Epithelial cell of esophagus (primary cell): ENCODE results near the gene HNRNPM.

Source experiments
- DNase-seq: peaks from one replicate; pipeline ENCODE4 v3.0.0; 2010; ENCODE audit warnings: low read depth
- H3K4me3 ChIP-seq: 2 replicates; pipeline ENCODE4 v1.5.1; 2011; ENCODE audit warnings: mild to moderate bottlenecking, low read length, control low read depth
- CTCF ChIP-seq: IDR thresholded peaks from 2 replicates; pipeline ENCODE4 v1.5.1; 2011; ENCODE audit warnings: low read depth, mild to moderate bottlenecking, low read length, control low read depth, inconsistent platforms; ENCODE audit not compliant: insufficient read depth; ENCODE audit errors: missing control alignments

The HNRNPM gene

GRCh38 chr19:8460516-8461298, 15.9 kb downstream of the HNRNPM start:
- H3K4me3 ChIP-seq: no peak overlapping the region
- no peak for TF ChIP-seq CTCF
- no peak for DNase-seq

DNA sequence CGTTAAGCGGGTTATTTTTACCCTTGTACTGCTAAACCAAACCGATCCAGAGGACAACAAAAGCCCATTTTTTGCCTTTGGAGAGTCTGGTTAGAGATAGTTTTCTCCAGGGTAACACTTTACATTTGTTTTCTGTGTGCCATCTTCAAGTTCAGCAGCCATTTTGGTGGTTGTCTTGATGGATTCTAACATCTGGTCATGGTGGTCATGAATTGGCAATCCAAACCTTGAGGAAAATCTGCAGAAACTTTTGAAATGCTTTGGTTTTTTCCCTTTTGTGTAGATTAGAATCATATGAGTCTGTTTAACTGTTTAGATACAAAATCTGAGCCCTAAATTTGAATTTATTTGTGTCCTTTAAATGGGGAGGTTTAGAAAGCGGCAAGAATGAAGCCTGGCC, 16.6 kb downstream of the HNRNPM start:
- H3K4me3 ChIP-seq: no peak overlapping the region
- DNase-seq: no peak
- no peak for TF ChIP-seq CTCF

- H3K4me3 ChIP-seq: no peak overlapping the region
- DNase-seq: no peak
- no peak for TF ChIP-seq CTCF
Observed at GRCh38 chr19:8461891-8462290, 17.1 kb downstream of the HNRNPM start.

- no peak for TF ChIP-seq CTCF
- no peak overlapping the region for H3K4me3 ChIP-seq
- no peak for DNase-seq
Observed at GRCh38 chr19:8462571-8462970, 17.8 kb downstream of the HNRNPM start.

- DNase-seq: no peak
- TF ChIP-seq CTCF: no peak
Observed at GRCh38 chr19:8463365-8463764, 18.6 kb downstream of the HNRNPM start.

GRCh38 chr19:8466018-8466417, 21.2 kb downstream of the HNRNPM start:
- H3K4me3 ChIP-seq: no peak overlapping the region
- no peak for DNase-seq
- TF ChIP-seq CTCF: no peak

More at GRCh38 chr19:8463365-8463764, 18.6 kb downstream of the HNRNPM start:
- no peak overlapping the region for H3K4me3 ChIP-seq

- no peak for TF ChIP-seq CTCF
- no peak for DNase-seq
- no peak overlapping the region for H3K4me3 ChIP-seq
Observed at GRCh38 chr19:8468124-8468523, 23.3 kb downstream of the HNRNPM start.
